GM21737 (cell line): ENCODE data around the gene SHOC2.

Experiments
- ATAC-seq: cut with Tn5 transposase; IDR thresholded peaks from one replicate; pipeline ENCODE4 v1.9.1; 2021; ENCODE audit warnings: mild to moderate bottlenecking, moderate library complexity; ENCODE audit not compliant: unreplicated experiment

Gene SHOC2

GRCh38 chr10:110919349-110919931, at the start of gene SHOC2:
Gene SHOC2, plus strand, starts transcription at chr10:110919604. Its CDS starts 44,755 bp downstream, at chr10:110964359.
- ATAC-seq: peak; percentile 82

DNA sequence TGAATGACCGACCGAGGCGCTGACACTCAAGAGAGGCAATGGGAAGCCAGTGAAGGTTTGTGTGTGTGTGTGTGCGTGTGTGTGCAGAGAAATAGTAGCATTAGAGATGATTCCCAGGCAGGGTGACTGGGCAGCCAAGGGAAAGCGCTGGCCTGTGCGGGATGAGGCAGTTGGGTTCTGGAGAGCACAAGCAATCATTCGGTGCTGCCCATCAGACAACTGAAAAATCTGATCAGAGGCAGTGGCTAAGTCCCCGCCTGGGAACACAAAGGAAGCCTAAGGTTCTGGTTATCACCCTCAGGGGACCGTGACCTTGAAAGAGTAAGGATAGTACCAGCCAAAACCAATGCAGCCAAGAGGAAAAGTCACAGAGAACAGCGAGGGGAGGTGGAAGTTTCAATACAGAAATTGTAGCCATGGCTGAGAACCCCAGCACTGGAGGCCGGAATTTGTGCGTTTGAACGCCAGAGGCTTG, 48.5 kb upstream of the SHOC2 start:
- ATAC-seq: no peak

GRCh38 chr10:110871298-110872084, 47.9 kb upstream of the SHOC2 start, which contains the start of gene PDCD4:
Gene PDCD4, plus strand, starts transcription at chr10:110871928. Its CDS starts 4,100 bp downstream, at chr10:110876028.
- ATAC-seq: peak; percentile 64

GRCh38 chr10:110872145-110872983, 47.0 kb upstream of the SHOC2 start:
- ATAC-seq: peak; percentile 38

DNA sequence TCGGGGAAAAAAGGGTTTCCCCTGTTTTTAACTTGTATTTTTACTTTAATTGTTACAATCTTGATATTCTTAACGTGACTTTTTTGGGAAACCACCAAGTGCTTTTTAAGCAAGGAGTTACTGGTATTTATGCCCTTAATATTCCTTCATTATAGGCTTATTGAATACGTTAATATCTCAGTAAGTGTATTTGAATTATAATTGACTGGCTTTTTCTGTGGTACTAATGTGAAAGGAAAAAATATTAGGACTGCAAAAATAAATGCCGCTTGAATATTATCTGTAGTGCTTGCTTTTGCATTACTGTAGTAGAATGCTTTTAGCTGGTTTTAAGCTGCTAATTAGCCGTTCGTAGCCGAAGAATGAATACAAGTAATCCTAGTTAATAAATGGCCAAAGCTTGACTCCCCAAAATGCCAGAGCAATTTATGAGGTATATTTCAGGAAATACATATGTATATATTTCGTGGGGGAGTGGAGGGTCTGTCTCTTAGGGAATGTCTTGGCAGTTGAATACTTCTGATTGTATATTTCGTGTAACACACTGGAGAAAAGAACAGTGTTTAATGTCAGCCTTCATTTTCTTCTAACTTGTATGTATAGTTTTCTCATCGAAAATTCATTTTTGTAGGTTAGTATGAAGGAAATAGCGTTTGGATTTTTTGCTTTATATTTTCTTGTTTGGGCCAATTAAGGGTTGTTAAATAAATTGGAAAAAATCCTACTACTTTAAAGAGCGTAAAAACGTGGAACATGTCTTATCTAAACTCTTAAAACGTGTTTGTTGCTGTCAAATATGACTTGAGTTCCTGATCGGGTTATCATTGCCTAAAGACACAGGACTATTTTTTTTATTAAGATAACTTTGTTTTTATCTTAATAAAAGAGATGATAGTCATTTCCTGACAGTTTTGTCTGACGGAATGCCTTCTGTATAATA, 46.1 kb upstream of the SHOC2 start:
- no peak for ATAC-seq

DNA sequence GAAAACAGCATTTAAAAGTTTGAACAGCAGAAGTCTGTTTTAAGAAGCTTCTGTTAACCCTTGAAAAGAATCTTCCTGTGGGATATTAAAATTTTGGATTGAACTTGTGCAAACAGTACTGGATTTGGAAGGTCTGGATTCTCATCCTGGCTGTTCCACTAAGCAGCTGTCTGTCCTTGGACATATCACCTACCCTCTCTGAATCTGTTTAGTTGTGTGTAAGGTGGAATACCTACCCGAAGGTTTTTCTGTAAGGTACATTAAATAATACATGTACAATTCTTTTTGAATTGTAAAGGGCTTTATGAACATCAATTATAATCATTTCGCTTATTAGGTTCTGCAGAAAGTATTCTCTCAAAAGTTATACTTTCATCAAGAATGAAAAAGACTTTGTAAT, 45.5 kb upstream of the SHOC2 start:
- ATAC-seq: no peak

GRCh38 chr10:110876000-110876399, 43.4 kb upstream of the SHOC2 start:
- ATAC-seq: no peak

DNA sequence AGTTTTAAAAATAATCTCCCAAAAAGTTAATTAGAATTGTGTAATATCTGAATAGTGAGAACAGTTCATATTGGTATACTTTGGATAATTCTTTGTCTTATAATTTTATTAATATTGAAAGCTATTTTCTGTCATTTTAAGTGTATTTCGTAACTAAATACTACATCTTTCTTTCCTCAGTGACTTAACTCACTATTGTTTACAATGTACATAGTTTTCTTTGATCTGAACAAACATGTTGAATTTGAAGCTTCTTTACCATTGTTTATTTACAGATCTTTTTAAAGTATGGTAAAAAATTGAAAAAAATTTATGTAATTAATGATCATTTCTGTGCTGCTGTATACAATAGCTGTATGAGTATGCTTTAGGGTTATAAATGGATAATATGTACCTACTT, 42.6 kb upstream of the SHOC2 start:
- no peak for ATAC-seq

- no peak for ATAC-seq
These were observed 39.4 kb upstream of the SHOC2 start for GRCh38 chr10:110880012-110880411.

DNA sequence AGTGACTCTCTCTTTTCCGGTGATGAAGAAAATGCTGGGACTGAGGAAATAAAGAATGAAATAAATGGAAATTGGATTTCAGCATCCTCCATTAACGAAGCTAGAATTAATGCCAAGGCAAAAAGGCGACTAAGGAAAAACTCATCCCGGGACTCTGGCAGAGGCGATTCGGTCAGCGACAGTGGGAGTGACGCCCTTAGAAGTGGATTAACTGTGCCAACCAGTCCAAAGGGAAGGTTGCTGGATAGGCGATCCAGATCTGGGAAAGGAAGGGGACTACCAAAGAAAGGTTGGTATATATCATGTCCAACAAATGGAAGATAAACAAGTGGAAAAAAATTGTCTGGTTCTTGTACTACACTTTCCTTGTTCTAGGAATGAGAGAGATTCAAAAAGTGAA, 38.2 kb upstream of the SHOC2 start:
- no peak for ATAC-seq

GRCh38 chr10:110881905-110882304, 37.5 kb upstream of the SHOC2 start:
- no peak for ATAC-seq

- no peak for ATAC-seq
These were observed 35.5 kb upstream of the SHOC2 start for GRCh38 chr10:110883924-110884323.

DNA sequence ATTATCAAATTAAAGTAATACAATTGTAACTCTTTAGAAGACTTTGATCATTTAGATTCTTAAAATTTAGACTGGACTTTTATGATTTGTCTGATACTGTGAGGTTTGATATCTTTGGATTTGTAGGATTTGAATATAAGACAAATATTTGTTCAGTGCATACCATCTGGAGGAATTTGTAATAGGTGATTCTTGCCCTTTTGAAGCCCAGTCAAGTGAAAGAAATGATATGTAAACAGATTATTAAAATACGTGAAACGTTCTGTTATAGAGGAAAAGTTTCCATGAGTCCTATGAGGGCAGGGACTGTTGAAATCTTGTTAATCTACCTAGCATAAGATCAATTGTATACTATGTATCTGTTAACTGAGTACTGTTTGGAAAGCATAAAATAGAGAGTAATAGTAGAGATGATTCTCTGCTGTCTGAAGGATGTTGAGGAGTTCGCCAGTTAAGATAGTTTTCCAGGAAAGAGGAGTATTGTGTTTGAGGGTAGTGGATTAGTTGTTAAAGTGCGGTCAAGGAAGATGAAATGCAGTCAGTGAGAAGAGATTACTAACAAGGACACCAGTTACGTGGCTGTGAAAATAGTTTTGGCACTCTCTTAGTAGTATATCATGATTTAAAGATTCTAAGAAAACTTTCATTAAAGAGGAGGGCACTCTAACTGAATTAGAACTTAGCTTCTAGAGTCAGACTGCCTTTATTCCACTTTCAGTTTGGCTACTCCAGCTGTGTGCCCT, 33.3 kb upstream of the SHOC2 start:
- ATAC-seq: no peak

GRCh38 chr10:110887560-110887959, 31.8 kb upstream of the SHOC2 start:
- no peak for ATAC-seq

DNA sequence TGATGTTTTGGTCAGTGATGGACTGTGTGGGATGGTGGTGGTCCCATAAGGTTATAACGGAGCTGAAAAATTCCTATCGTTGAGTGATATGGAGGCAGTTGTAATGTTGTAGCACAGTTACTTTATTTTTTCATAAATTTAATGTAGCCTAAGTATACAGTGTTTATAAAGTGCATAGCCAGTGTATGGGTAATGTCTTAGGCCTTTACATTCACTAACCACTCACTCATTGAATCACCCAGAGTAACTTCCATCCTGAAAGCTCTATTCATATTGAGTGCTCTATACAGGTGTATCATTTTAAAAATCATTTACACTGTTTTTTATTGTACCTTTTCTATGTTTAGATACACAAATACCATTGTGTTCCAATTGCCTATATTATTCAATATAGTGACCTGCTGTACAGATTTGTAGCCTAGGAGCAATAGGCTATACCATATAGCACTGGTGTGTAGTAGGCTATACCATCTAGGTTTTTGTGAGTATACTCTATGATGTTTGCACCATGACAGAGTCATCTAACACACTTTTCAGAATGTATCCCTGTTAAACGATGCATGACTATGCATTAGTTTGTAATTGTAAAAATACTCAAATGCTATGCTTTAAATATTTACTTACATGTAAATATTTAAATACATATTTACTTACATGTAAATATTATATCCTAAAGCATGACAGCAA, 26.7 kb upstream of the SHOC2 start:
- no peak for ATAC-seq

DNA sequence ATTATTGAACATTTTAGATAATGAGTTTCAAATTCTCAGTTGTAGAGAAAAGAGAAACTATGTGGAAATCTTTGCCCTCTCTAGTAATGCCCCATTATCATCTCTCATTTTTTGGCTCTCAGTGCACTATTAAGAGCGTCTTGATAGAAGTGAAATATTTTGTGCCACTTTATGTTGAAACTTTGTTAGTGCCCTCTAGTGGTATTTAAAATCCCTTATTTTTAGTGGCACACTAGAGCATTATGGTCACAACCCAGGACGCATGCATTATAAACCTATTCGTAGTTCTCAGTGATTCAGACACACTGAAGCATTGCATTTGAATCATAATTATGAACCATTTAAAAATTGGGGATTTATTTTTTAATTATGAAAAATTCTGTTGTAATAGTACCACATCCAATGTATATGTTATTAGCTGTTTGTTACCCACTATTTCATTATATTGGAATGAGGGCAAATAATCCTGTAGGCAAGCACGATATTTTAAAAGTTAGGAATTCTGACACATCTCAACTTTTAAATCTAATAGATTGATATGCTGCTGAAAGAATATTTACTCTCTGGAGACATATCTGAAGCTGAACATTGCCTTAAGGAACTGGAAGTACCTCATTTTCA, 25.7 kb upstream of the SHOC2 start:
- no peak for ATAC-seq

DNA sequence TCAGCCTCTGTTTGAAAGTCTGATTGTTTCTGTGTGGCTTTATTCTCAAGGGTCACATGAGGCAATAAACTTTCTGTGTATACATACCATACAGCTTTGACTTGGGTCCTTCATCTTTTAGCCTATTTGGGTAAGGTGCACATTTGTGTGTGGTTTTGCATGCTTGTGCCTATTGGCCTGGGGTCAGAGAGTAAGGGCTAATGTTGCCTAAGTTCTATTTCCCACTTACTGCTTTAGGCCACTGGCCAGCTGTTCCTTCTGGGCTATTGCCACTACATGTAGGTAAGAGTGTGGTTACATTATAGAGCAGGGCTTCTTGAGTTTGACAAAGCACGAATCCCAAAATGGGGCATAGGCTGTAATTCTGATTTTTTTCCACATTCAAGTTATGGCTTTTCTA, 22.2 kb upstream of the SHOC2 start:
- no peak for ATAC-seq

DNA sequence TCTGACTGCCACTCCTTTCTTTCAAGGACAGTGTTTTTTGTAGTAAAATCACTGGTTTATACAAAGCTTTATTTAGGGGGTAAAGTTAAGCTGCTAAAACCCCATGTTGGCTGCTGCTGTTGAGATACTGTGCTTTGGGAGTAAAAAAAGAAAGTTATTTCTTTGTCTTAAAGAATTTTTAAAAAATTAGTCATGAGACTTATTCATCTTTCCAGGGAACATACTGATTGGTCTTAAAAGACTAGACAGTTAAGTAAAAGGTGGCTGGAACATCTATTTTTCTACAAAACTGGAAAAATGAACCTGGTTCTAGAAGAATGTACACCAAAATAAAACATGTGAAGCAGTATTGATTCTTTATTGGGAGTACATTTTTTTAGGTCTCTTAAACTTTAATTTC, 21.0 kb upstream of the SHOC2 start:
- ATAC-seq: no peak

DNA sequence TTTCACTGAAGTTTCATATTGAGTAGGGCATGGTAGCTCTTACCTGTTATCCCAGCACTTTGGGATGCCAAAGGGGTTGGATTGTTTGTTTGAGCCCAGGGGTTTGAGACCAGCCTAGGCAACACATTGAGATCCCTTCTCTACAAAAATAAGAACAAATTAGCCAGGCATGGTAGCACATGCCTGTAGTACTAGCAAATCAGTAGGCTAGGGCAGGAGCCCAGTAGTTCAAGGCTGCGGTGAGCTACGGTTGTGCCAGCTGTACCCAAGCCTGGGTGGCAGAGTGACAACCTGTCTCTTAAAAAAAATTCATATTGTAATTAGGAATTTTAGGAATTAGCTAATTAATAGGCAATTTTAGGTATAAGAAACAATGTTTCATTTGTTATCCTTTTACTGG, 18.4 kb upstream of the SHOC2 start:
- no peak for ATAC-seq
